Parathyroid adenoma (tissue), 2 donors: ENCODE data around the gene KCNA4.

ENCODE experiments used
- H2AFZ ChIP-seq: fragments of 300-600 bp; sonication (generic); one replicate; pipeline ENCODE4 v1.7.0; 2017; ENCODE audit warnings: antibody characterized with exemption, mild to moderate bottlenecking
- H3K27ac ChIP-seq: fragments of 300-600 bp; sonication (generic); one replicate; pipeline ENCODE4 v1.7.0; 2017
- H3K27me3 ChIP-seq: fragments of 300-600 bp; sonication (generic); one replicate; pipeline ENCODE4 v1.7.0; 2017; ENCODE audit warnings: low read length; ENCODE audit not compliant: control insufficient read depth, insufficient read depth
- H3K36me3 ChIP-seq: fragments of 300-600 bp; sonication (generic); one replicate; pipeline ENCODE4 v1.7.0; 2017; ENCODE audit warnings: low read length; ENCODE audit not compliant: control insufficient read depth, insufficient read depth
- H3K4me1 ChIP-seq: fragments of 300-600 bp; sonication (generic); one replicate; pipeline ENCODE4 v1.7.0; 2017; ENCODE audit warnings: control low read depth
- H3K4me2 ChIP-seq: fragments of 300-600 bp; sonication (generic); one replicate; pipeline ENCODE4 v1.7.0; 2017; ENCODE audit warnings: low read length
- H3K4me3 ChIP-seq: fragments of 300-600 bp; sonication (generic); one replicate; pipeline ENCODE4 v1.7.0; 2017; ENCODE audit warnings: low read depth, low read length
- H3K79me2 ChIP-seq: fragments of 300-600 bp; sonication (generic); one replicate; pipeline ENCODE4 v1.7.0; 2017; ENCODE audit warnings: control low read depth
- H3K9ac ChIP-seq: fragments of 300-600 bp; sonication (generic); one replicate; pipeline ENCODE4 v1.7.0; 2017; ENCODE audit warnings: mild to moderate bottlenecking
- H3K9me3 ChIP-seq: fragments of 300-600 bp; sonication (generic); one replicate; pipeline ENCODE4 v1.7.0; 2017; ENCODE audit warnings: low read length; ENCODE audit not compliant: control insufficient read depth
- CTCF ChIP-seq: fragments of 300-600 bp; sonication (generic); IDR thresholded peaks from one replicate; pipeline ENCODE4 v1.7.0; 2017; ENCODE audit warnings: antibody characterized with exemption, mild to moderate bottlenecking
- donor health status: primary hyperparathyroidism.

The KCNA4 gene

GRCh38 chr11:30025396-30026139 lies 8.7 kb upstream of the KCNA4 start:
- no peak overlapping the region for H3K27ac ChIP-seq
- H3K4me3 ChIP-seq, result no peak overlapping the region
- no peaks in the 10 kb centered on the region for H3K27me3 ChIP-seq
- TF ChIP-seq CTCF, result no peak
- no peaks in the 10 kb centered on the region for H3K36me3 ChIP-seq
- H3K79me2 ChIP-seq, result no peaks in the 10 kb centered on the region
- H3K9me3 ChIP-seq, result no peaks in the 10 kb centered on the region
- H2AFZ ChIP-seq, result no peak overlapping the region
- H3K9ac ChIP-seq, result no peak overlapping the region
- H3K4me1 ChIP-seq, result no peaks in the 10 kb centered on the region
- H3K4me2 ChIP-seq, result no peak overlapping the region

- H3K36me3 ChIP-seq, result no peaks in the 10 kb centered on the region
- H2AFZ ChIP-seq, result no peak overlapping the region
- no peaks in the 10 kb centered on the region for H3K27me3 ChIP-seq
- no peak overlapping the region for H3K9ac ChIP-seq
- H3K4me1 ChIP-seq, result no peaks in the 10 kb centered on the region
- no peaks in the 10 kb centered on the region for H3K79me2 ChIP-seq
- H3K27ac ChIP-seq, result no peak overlapping the region
- no peak overlapping the region for H3K4me3 ChIP-seq
- H3K9me3 ChIP-seq, result no peaks in the 10 kb centered on the region
- TF ChIP-seq CTCF, result no peak
- H3K4me2 ChIP-seq, result no peak overlapping the region
Observed at GRCh38 chr11:30023074-30023473, 6.2 kb upstream of the KCNA4 start.

- Histone ChIP-seq H3K27me3 (no peaks in the 10 kb centered on the region), H3K9me3 (no peaks in the 10 kb centered on the region)
Observed at GRCh38 chr11:30019481-30019880, 2.7 kb upstream of the KCNA4 start.

GRCh38 chr11:30018495-30018894 lies 1.7 kb upstream of the KCNA4 start:
- Histone ChIP-seq H2AFZ (no peak overlapping the region), H3K4me3 (no peak overlapping the region), H3K9me3 (no peaks in the 10 kb centered on the region), H3K79me2 (no peaks in the 10 kb centered on the region), H3K36me3 (no peaks in the 10 kb centered on the region), H3K4me1 (no peaks in the 10 kb centered on the region), H3K4me2 (no peak overlapping the region), H3K27ac (no peak overlapping the region), H3K27me3 (no peaks in the 10 kb centered on the region), H3K9ac (no peak overlapping the region)
- no peak for TF ChIP-seq CTCF

More at GRCh38 chr11:30019481-30019880, 2.7 kb upstream of the KCNA4 start:
- Histone ChIP-seq H3K4me1 (no peaks in the 10 kb centered on the region), H3K4me2 (no peak overlapping the region), H2AFZ (no peak overlapping the region), H3K9ac (no peak overlapping the region), H3K79me2 (no peaks in the 10 kb centered on the region), H3K4me3 (no peak overlapping the region), H3K36me3 (no peaks in the 10 kb centered on the region), H3K27ac (no peak overlapping the region)
- no peak for TF ChIP-seq CTCF

- Histone ChIP-seq H3K27me3 (no peaks in the 10 kb centered on the region), H3K4me2 (peak overlapping the region; percentile 50), H2AFZ (peak overlapping the region; percentile 46), H3K9ac (no peak overlapping the region), H3K4me1 (no peaks in the 10 kb centered on the region), H3K36me3 (no peaks in the 10 kb centered on the region), H3K4me3 (peak overlapping the region; percentile 20), H3K79me2 (no peaks in the 10 kb centered on the region), H3K27ac (no peak overlapping the region), H3K9me3 (no peaks in the 10 kb centered on the region)
- TF ChIP-seq CTCF, result no peak
Observed at GRCh38 chr11:30017445-30017895, 640 bp upstream of the KCNA4 start.
